Activated CD4-positive, alpha-beta T cell treated with anti-CD3 and anti-CD28 coated beads, Interleukin-2, amount 50 U/mL, for 48 hours (primary cell): ENCODE results near the gene RASA3.
"Not testable (repeated sequence)": the region's sequence is repeated elsewhere in the genome, so short reads cannot be mapped to it uniquely, and the experiment has no call there.

Source experiments
- DNase-seq, 2 experiments: peaks; one replicate each; pipeline ENCODE4 v3.0.0-alpha.2; 2020

RASA3 gene, protein sequence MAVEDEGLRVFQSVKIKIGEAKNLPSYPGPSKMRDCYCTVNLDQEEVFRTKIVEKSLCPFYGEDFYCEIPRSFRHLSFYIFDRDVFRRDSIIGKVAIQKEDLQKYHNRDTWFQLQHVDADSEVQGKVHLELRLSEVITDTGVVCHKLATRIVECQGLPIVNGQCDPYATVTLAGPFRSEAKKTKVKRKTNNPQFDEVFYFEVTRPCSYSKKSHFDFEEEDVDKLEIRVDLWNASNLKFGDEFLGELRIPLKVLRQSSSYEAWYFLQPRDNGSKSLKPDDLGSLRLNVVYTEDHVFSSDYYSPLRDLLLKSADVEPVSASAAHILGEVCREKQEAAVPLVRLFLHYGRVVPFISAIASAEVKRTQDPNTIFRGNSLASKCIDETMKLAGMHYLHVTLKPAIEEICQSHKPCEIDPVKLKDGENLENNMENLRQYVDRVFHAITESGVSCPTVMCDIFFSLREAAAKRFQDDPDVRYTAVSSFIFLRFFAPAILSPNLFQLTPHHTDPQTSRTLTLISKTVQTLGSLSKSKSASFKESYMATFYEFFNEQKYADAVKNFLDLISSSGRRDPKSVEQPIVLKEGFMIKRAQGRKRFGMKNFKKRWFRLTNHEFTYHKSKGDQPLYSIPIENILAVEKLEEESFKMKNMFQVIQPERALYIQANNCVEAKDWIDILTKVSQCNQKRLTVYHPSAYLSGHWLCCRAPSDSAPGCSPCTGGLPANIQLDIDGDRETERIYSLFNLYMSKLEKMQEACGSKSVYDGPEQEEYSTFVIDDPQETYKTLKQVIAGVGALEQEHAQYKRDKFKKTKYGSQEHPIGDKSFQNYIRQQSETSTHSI

DNA sequence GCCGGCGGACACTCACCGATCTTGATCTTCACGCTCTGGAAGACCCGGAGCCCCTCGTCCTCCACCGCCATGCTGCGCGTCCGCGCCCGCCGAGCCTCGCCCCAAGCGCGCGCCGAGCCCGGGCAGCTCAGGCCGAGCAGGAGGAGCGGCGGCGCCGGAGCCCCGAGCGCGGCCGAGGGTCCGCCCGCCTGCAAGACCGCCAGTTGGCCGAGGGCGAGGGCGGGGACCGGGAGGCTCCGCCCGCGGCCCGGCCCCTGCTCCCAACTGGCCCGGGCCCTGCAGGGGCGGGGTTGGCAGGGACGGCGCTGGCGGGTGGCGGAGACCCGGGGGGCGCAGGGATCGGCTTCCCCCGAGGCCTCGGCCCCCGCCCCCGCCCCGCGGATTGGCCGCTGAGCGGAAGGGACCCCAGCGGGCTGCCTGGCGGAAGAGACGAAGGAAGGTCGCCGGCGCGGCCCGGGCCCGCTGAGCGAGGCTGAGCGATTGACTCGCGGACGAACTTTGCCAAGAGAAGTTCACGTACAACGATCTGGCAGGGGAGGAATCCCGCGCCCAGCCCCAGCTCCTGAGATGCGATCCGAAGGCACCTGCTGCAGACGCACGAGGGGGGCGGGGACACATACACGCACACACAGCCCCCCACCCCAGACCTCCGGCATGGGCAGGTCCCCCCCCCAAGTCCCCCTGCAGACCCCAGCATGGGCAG, at the start of gene RASA3:
TSS of gene RASA3 (minus strand) at position 205 of the 703 bp plus-strand sequence. CDS start at position 71, 134 bp downstream.
- peak; percentile 64 to 71 for DNase-seq

DNA sequence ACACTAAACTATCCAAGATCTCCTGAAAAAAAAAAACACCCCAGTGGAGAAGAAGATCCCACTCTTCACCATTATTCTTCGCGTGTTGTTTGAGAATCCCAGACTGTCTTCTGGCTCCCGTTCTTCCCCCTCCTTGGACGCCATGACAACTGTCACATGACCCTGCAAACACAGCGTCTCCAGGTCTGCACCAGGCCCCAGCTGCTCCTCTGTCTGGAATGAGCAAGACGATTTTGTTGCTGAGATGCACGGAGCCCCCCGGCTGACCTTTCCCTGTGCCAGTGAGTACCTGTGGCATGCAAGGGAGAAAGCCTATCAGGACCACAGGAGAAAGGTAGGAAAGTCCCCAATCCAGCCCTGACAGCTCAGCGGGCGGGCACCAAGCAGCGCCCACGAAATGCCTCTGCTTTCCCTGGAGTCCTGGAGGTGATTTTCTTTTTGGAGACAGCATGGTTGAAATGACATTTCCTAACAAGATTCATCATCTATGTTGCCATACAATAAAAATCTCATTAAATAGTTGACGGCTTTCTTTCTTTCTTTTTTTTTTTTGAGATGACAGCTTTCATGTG, 46.8 kb upstream of the RASA3 start, which contains the start of gene CFAP97D2:
TSS of gene CFAP97D2 (plus strand) at position 171 of the 572 bp plus-strand sequence. CDS start at position 245, 74 bp downstream.
- no peak for DNase-seq

DNA sequence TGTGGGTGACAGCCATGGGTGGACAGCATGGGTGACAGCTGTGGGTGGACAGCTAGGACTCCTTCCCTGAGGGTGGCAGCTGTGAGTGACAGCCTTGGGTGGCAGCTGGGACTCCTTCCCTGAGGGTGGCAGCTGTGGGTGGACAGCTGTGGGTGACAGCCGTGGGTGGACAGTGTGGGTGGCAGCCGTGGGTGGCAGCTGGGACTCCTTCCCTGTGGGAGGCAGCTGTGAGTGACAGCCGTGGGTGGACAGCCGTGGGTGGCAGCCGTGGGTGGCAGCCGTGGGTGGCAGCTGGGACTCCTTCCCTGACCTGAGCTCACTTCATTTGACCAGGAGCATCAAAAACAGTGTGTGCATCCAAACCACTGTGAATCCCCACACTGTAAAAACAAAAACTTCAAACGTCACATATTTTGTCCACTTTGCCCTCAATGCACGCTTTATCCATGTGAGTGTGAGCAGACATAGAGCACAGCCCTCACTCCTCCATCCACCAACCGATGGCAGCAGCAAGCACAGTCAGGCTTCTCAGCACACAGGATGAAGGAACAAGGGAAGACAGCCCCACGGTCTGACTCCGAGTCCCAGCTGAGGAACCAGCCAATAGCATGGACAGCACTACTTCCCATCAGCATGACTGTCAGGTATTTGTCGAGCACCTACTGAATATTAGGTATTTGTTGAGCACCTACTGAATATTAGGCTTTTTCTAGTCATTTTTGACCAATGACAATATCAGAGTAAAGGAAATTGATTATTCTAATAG, 45.0 kb upstream of the RASA3 start:
- no peak for DNase-seq

- DNase-seq, result not testable (repeated sequence)
Observed at GRCh38 chr13:114176359-114176902, 44.0 kb upstream of the RASA3 start.

DNA sequence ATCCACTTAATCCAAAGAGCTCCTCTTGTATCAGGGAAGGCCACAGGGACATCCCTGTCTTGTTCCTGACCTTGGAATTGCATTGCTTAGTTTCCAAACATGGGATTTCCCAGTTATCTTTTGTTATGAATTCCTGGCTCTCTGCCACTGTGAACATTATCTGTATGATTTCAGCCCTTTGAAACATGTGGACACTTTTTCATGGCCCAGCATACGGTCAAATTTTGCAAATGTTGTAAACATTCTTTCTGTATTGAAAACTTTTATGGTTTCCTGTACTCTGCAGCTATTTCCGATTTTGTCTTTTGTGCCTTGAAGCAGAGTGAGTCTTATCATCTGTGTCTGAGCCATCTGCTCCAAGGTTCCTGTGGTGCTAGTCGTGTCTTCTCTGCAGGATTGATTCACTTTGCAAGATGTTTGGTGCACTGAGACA, 42.1 kb upstream of the RASA3 start:
- DNase-seq, result no peak

GRCh38 chr13:114173745-114174144, 41.3 kb upstream of the RASA3 start:
- DNase-seq, result no peak

GRCh38 chr13:114173272-114173671, 40.8 kb upstream of the RASA3 start:
- no peak for DNase-seq

DNA sequence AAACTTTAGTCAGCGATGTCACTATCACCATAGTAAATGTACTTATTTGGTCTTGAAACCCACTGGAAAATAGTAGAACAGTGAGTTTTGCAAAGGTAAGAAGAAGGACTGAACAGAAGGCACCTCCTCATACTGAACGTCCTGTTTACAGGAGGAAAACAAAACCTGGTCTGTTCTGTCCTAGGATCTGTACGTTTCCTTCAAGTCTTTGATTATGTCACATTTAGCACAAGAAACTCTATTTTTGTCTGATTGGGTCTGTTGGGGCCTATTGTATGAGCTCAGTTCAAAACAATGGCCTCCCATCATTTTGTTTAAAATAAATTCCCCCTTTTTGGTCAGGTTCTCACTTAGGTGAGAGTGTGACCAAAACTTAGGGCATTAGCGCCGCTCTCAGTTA, 35.5 kb upstream of the RASA3 start:
- no peak for DNase-seq

DNA sequence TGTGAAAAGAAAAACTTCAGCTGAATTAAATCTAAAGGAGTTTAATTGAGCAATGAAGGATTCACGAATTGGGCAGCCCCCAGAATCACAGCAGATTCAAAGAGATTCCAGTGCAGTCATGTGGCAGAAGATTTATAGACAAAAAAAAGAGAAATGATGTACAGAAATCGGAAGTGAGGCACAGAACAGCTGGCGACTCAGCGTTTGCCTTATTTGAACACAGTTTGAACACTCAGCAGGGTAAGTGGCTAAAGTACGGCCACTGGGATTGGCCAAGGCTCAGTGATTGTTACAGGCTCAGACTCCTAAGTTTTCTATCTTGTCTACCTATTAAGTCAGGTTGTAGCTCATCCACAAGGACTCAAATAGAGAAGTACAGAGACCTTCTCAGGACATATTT, 35.0 kb upstream of the RASA3 start:
- no peak for DNase-seq

GRCh38 chr13:114166381-114167131, 34.1 kb upstream of the RASA3 start:
- no peak for DNase-seq

GRCh38 chr13:114164681-114165429, 32.4 kb upstream of the RASA3 start:
- DNase-seq, result no peak

- DNase-seq, result no peak
Observed at GRCh38 chr13:114164053-114164452, 31.6 kb upstream of the RASA3 start.

DNA sequence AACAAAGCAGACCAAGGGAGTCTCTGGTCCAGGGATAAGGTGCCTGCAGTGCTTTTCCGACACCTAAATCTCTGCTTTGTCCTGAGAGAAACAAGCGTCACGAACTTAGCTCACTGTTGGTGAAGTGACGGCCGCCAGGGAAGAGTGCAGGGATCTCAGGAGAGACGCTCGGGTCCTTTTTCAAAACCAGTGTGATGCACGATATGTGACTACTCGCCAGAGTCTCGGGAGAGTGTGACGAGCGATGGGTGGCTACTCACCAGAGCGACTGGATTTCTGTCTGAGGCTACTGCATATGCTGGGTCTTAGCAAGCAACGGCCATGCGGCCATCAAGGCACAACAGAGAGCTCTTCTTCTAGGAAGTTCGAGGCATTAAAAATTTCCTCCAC, 30.1 kb upstream of the RASA3 start:
- DNase-seq, result no peak

DNA sequence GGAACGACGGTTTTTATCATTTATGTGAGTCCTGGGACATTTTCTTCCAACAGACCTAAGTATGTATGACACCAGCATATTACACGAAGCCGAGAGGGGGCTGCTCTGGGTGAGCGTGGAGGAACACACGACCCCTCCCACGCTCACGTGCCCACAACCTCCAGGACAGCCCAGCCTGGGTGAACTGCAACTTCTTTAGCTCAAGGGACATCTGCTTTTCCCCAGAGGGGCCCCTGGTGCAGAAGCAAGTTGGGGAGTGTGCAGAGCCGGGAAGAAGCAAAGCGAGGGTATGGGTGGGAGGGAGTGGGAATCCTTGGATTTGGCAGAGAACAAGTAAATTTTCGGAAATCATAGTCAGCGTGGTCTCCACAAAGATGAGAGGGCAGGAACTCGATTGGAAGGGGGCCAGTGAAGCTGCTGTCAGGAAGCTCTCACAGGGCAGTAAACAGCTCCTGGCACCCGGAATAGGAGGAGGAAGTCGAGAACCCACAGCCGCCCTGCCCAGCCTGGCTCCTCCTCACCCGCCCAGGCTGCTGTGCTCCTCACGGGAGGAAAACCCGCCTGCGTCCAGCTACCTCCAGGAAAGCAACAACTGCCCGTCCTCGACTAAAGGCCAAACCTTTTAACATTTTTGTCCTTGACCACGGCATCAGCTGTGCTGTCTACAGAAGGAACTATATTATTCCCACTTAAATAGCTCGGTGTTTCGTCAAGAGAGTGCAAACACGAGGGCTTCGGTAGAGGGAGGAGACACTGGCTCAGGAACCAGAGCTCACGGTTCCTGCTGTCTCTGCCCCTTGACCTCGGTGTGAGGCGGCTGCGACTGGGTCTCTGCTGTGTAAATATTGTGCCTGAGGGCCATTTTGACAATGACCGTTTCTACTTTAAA, 29.5 kb upstream of the RASA3 start:
- DNase-seq, result peak; percentile 35 to 48

GRCh38 chr13:114161028-114161556, 28.7 kb upstream of the RASA3 start:
- DNase-seq, result peak in 1 of 2 experiments; percentile 36

- not testable (repeated sequence) for DNase-seq
Observed at GRCh38 chr13:114158869-114159666, 26.6 kb upstream of the RASA3 start.

GRCh38 chr13:114157869-114158495, 25.6 kb upstream of the RASA3 start:
- no peak for DNase-seq
